Endothelial cell of umbilical vein (primary cell): ENCODE measurements around the gene GOLGA2. TPM values are rescaled to one million over a fixed set of nuclear protein-coding genes. Genes with fewer than 3 reads are reported as not detected.

Experiments
- BruUV-seq: library from RNA; stranded (reverse); fragments of 400-500 nt; replicated peaks from 2 replicates; lab custom pipeline; 2021; lab: Mats Ljungman, UMichigan
- CTCF ChIA-PET: fragments of 300-600, 350-600 bp; sonication (Branson Sonifier 250); formaldehyde crosslinking; loops from one replicate; lab custom pipeline; 2021; ENCODE audit warnings: antibody characterized with exemption, inconsistent platforms; lab: Charles Lee
- POLR2A ChIA-PET: fragments of 300-600, 350-600 bp; sonication (Branson Sonifier 250); formaldehyde crosslinking; loops from one replicate; lab custom pipeline; 2021; ENCODE audit warnings: antibody characterized with exemption, inconsistent platforms; lab: Charles Lee
- DNase-seq: peaks from one replicate; pipeline ENCODE4 v3.0.0-alpha.2; 2011; ENCODE audit warnings: low read depth, low spot score
- FAIRE-seq: peaks from 2 replicates; lab custom pipeline; 2011; peaks lifted over from hg19 to GRCh38; lab: Jason Lieb, UNC
- H2AFZ ChIP-seq: 2 replicates; pipeline ENCODE4 v1.6.0; 2012; ENCODE audit warnings: low read depth, low read length, control low read depth, inconsistent platforms
- H3K27ac ChIP-seq: 2 replicates; pipeline ENCODE4 v1.5.1; 2011; ENCODE audit warnings: low read depth, mild to moderate bottlenecking, control low read depth, low read length, moderate library complexity; ENCODE audit not compliant: insufficient read depth
- H3K27me3 ChIP-seq, 2 experiments: 2 replicates each; pipeline versions ENCODE4 v1.6.0 to v1.6.1; 2011; ENCODE audit warnings: low read length in 2 of 2, mixed read lengths in 1 of 2; ENCODE audit not compliant: control insufficient read depth in 2 of 2, insufficient read depth in 2 of 2
- H3K36me3 ChIP-seq, 2 experiments: 2 replicates in 1 of 2; 3 replicates in 1 of 2; pipeline ENCODE4 v1.5.1; 2011; ENCODE audit warnings: low read length in 2 of 2, mild to moderate bottlenecking in 1 of 2, moderate library complexity in 1 of 2; ENCODE audit not compliant: control insufficient read depth in 2 of 2, insufficient read depth in 2 of 2; ENCODE audit errors: extremely low read depth in 1 of 2
- H3K4me1 ChIP-seq: 3 replicates; pipeline ENCODE4 v1.5.1; 2011; ENCODE audit warnings: mild to moderate bottlenecking, low read length; ENCODE audit not compliant: control insufficient read depth, insufficient read depth; ENCODE audit errors: extremely low read depth
- H3K4me2 ChIP-seq: 2 replicates; pipeline ENCODE4 v1.6.1; 2011; ENCODE audit warnings: low read length, control low read depth, mixed read lengths; ENCODE audit not compliant: insufficient read depth
- H3K4me3 ChIP-seq, 3 experiments: fragments of 200-600 bp in 1 of 3; sonication (generic), shearing (Covaris generic) in 1 of 3; replicated peaks in 1 of 3; 2 replicates each; pipeline ENCODE4 v1.5.1; 2011 to 2016; ENCODE audit warnings: control low read depth in 3 of 3, low read length in 3 of 3, mild to moderate bottlenecking in 2 of 3, inconsistent platforms in 1 of 3, low read depth in 1 of 3, moderate library complexity in 1 of 3; ENCODE audit not compliant: insufficient read depth in 1 of 3
- H3K79me2 ChIP-seq: 2 replicates; pipeline ENCODE4 v1.6.0; 2012; ENCODE audit warnings: low read length, inconsistent platforms; ENCODE audit not compliant: control insufficient read depth, insufficient read depth
- H3K9ac ChIP-seq: replicated peaks from 2 replicates; pipeline ENCODE3; 2011; ENCODE audit warnings: low read length, control low read depth; ENCODE audit not compliant: insufficient read depth; ENCODE audit errors: extremely low read depth
- H3K9me1 ChIP-seq: replicated peaks from 3 replicates; pipeline ENCODE4 v1.6.0; 2011; ENCODE audit warnings: mild to moderate bottlenecking, low read length; ENCODE audit not compliant: control insufficient read depth, insufficient read depth; ENCODE audit errors: extremely low read depth
- H3K9me3 ChIP-seq: replicated peaks from 2 replicates; pipeline ENCODE4 v1.5.1; 2012; ENCODE audit warnings: low read length, inconsistent platforms; ENCODE audit not compliant: control insufficient read depth, insufficient read depth
- H4K20me1 ChIP-seq: replicated peaks from 2 replicates; pipeline ENCODE3; 2011; ENCODE audit warnings: mild to moderate bottlenecking, low read length; ENCODE audit not compliant: control insufficient read depth, insufficient read depth; ENCODE audit errors: extremely low read depth
- CTCF ChIP-seq, 2 donors: IDR thresholded peaks; 1 replicate in 1 of 2; 2 replicates in 1 of 2; pipeline ENCODE4 v1.5.1; 2011; ENCODE audit warnings: low read length in 2 of 2, mild to moderate bottlenecking in 2 of 2, moderate library complexity in 2 of 2, control low read depth in 1 of 2, inconsistent platforms in 1 of 2, low read depth in 1 of 2; ENCODE audit not compliant: insufficient read depth in 1 of 2; ENCODE audit errors: extremely low read depth in 1 of 2
- EZH2 ChIP-seq: IDR thresholded peaks from 2 replicates; pipeline ENCODE4 v1.6.1; 2012; ENCODE audit warnings: borderline replicate concordance, low read depth, mild to moderate bottlenecking, moderate library complexity, low read length, inconsistent platforms; ENCODE audit not compliant: severe bottlenecking
- FOS ChIP-seq: IDR thresholded peaks from 2 replicates; pipeline ENCODE4 v1.6.1; 2011; ENCODE audit warnings: mild to moderate bottlenecking, low read length, moderate library complexity, borderline replicate concordance; ENCODE audit not compliant: insufficient read depth
- GATA2 ChIP-seq: IDR thresholded peaks from 2 replicates; pipeline ENCODE4 v1.7.0; 2011; ENCODE audit warnings: low read depth, mild to moderate bottlenecking, moderate library complexity, mixed read lengths, low read length; ENCODE audit not compliant: insufficient read length, insufficient read depth
- JUN ChIP-seq: IDR thresholded peaks from 2 replicates; pipeline ENCODE4 v1.6.1; 2011; ENCODE audit warnings: borderline replicate concordance, low read depth; ENCODE audit not compliant: insufficient read length, insufficient read depth
- MYC ChIP-seq: IDR thresholded peaks from one replicate; pipeline ENCODE4 v1.6.1; 2011; ENCODE audit warnings: mild to moderate bottlenecking, low read depth, low read length
- POLR2A ChIP-seq: IDR thresholded peaks from 2 replicates; pipeline ENCODE4 v1.6.1; 2012; ENCODE audit warnings: low read depth, mild to moderate bottlenecking, control low read depth, low read length
- POLR2AphosphoS5 ChIP-seq: IDR thresholded peaks from 2 replicates; pipeline ENCODE4 v1.6.1; 2012; ENCODE audit warnings: low read depth, mild to moderate bottlenecking, control low read depth, low read length, moderate library complexity; ENCODE audit not compliant: insufficient read depth
- dilution Hi-C: fragments of 300-500 bp; cut with MboI; formaldehyde crosslinking; loops from one replicate; pipeline ENCODE4 v1.15.0; 2019; ENCODE audit warnings: low sequenced_read_pairs; ENCODE audit not compliant: extremely low pct_ligation_motif_present
- intact Hi-C: fragments of 100-400 bp; cut with micrococcal nuclease; formaldehyde crosslinking; loops from one replicate; pipeline ENCODE4 v1.10.0; 2022
- polyA plus RNA-seq, 4 experiments: library from polyadenylated mRNA; depleted of rRNA in 3 of 4; stranded (reverse) in 3 of 4; unstranded in 1 of 4; fragments of >200 nt; gene quantifications; 2 replicates each; pipeline versions ENCODE4 v1.2.1 to v1.2.3, GENCODE V29; 2011 to 2012; ENCODE audit warnings: missing spikeins in 1 of 4
- total RNA-seq: library from RNA; stranded (reverse); gene quantifications from 2 replicates; pipeline ENCODE4 v1.2.3, GENCODE V29; 2021
- TF ChIP-seq, protein P1 (sequence below): IDR thresholded peaks from 2 replicates; pipeline ENCODE4 v1.6.1; 2011; ENCODE audit not compliant: insufficient read depth, insufficient read length

The GOLGA2 gene
- total and polyA plus RNA-seq, 2 donors (not counting 3 experiments of a cell fraction or from before 2014, with no cell fraction given) = 52.3 to 114 TPM

GRCh38 chr9:128271512-128271911 lies 4.3 kb downstream of the GOLGA2 start:
- peaks cover 8% of the 10 kb centered on the region for H3K4me1 ChIP-seq
- no peaks in the 10 kb centered on the region for H3K9me3 ChIP-seq
- H3K36me3 ChIP-seq = peaks cover 8 to 36% of the 10 kb centered on the region in 2 experiments
- POLR2A ChIA-PET = no interaction called here
- no TSS peak for BruUV-seq
- no peaks in the 10 kb centered on the region for H3K27me3 ChIP-seq
- DNase-seq (no peak), FAIRE-seq (no peak)
- no peak overlapping the region for H3K27ac ChIP-seq
- intact Hi-C loops (no loop called here), dilution Hi-C loops (no loop called here)
- H3K9ac ChIP-seq = no peak overlapping the region
- CTCF ChIA-PET = no interaction called here
- no peak overlapping the region for H3K4me2 ChIP-seq
- H3K79me2 ChIP-seq = peaks cover 20% of the 10 kb centered on the region
- H4K20me1 ChIP-seq = no peaks in the 10 kb centered on the region
- H3K4me3 ChIP-seq = no peak overlapping the region
- H3K9me1 ChIP-seq = no peaks in the 10 kb centered on the region
- TF ChIP-seq, protein P1, sequence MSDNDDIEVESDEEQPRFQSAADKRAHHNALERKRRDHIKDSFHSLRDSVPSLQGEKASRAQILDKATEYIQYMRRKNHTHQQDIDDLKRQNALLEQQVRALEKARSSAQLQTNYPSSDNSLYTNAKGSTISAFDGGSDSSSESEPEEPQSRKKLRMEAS = no peak
- no peak for TF ChIP-seq MYC
- TF ChIP-seq CTCF (IDR thresholded peaks at IDR 0.05; ENCODE audit: extremely low read depth in 1 of 2, insufficient read depth in 1 of 2, low read depth in 1 of 2, low read length in 2 of 2) = no peak
- no peak for TF ChIP-seq FOS
- no peak for TF ChIP-seq POLR2A
- H2AFZ ChIP-seq = no peak overlapping the region

GRCh38 chr9:128271112-128271511 lies 4.7 kb downstream of the GOLGA2 start:
- Histone ChIP-seq H3K4me3 (no peak overlapping the region), H3K36me3 (peaks cover 8 to 39% of the 10 kb centered on the region in 2 experiments), H2AFZ (no peak overlapping the region), H3K9me1 (no peaks in the 10 kb centered on the region), H3K27me3 (no peaks in the 10 kb centered on the region), H3K4me2 (no peak overlapping the region), H3K4me1 (peaks cover 5% of the 10 kb centered on the region), H3K9ac (no peak overlapping the region), H3K79me2 (peaks cover 18% of the 10 kb centered on the region), H3K27ac (no peak overlapping the region), H3K9me3 (no peaks in the 10 kb centered on the region), H4K20me1 (no peaks in the 10 kb centered on the region)
- no TSS peak for BruUV-seq
- TF ChIP-seq EZH2 (no peak), JUN (no peak), POLR2AphosphoS5 (no peak), FOS (no peak), GATA2 (no peak), CTCF (IDR thresholded peaks at IDR 0.05; ENCODE audit: extremely low read depth in 1 of 2, insufficient read depth in 1 of 2, low read depth in 1 of 2, low read length in 2 of 2) (no peak), MYC (no peak)
- dilution Hi-C loops (no loop called here), intact Hi-C loops (no loop called here)
- CTCF ChIA-PET = interaction anchor here (0.9 kb wide), 1 partner anchor 16 kb away, joined by 3 read pairs; no protein-coding TSS in a partner anchor
- POLR2A ChIA-PET = no interaction called here
- no peak for FAIRE-seq
- DNase-seq = no peak
